SH-SY5Y (cell line): ENCODE data around the gene ULK4.

ENCODE experiments used
- GATA2 ChIP-seq: IDR thresholded peaks from 2 replicates; pipeline ENCODE4 v1.6.1; 2011; ENCODE audit warnings: mild to moderate bottlenecking, low read depth, low read length
- GATA3 ChIP-seq: IDR thresholded peaks from 2 replicates; pipeline ENCODE4 v1.6.1; 2011; ENCODE audit warnings: low read depth, mild to moderate bottlenecking, low read length, moderate library complexity

DNA sequence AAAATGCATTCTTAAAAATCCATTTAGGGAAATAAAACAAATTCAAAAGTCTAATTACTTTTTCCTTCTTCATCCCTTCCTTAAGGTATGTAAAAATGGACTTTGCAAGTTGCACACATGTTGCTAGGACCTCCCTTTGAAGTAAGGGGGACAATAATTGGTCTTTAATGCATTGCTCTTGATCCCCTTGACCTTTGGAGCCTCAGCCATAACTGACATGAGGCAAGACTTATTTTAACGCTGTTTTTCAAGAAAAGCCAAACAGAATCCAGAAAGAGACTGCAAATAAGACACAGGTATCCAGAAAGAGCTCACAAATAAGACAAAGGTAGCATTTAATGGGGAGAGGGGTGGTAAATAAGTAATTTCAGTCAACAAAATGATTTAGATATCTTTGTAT is 301.4 kb downstream of the ULK4 start:
- no peak for TF ChIP-seq GATA2
- TF ChIP-seq GATA3: no peak
